Lower lobe of right lung (tissue), 2 donors: ENCODE results near the gene FMN1. TPM values are rescaled to one million over a fixed set of nuclear protein-coding genes. Genes with fewer than 3 reads are reported as not detected.

ENCODE experiments used
- ATAC-seq, 2 donors: fragments of 200-7000 bp; cut with Tn5 transposase; one replicate each; pipeline ENCODE4 v1.9.1; 2020 to 2022; ENCODE audit warnings: mild to moderate bottlenecking in 2 of 2, moderate library complexity in 2 of 2
- DNase-seq: peaks from one replicate; pipeline ENCODE4 v3.0.0-alpha.2; 2020
- H3K27ac ChIP-seq: fragments of 200-600 bp; one replicate; pipeline ENCODE4 v1.8.0; 2022
- H3K27me3 ChIP-seq: fragments of 200-600 bp; one replicate; pipeline ENCODE4 v1.8.0; 2022; ENCODE audit warnings: low read depth
- H3K36me3 ChIP-seq: fragments of 200-600 bp; one replicate; pipeline ENCODE4 v1.8.0; 2022; ENCODE audit warnings: mild to moderate bottlenecking
- H3K4me1 ChIP-seq: fragments of 200-600 bp; one replicate; pipeline ENCODE4 v1.8.0; 2022
- H3K4me3 ChIP-seq: fragments of 200-600 bp; one replicate; pipeline ENCODE4 v1.8.0; 2022; ENCODE audit warnings: mild to moderate bottlenecking
- H3K9me3 ChIP-seq: fragments of 200-600 bp; one replicate; pipeline ENCODE4 v1.8.0; 2022
- intact Hi-C: fragments of 100-400 bp; cut with DNase I; formaldehyde crosslinking; loops from one replicate; pipeline ENCODE4 v1.11.0; 2022
- total RNA-seq: library from RNA; stranded (reverse); fragmentation: NEBNext Ultra II Directional; extraction: Animal tissue kit (Norgen Biotek cat#: 25700); gene quantifications from one replicate; pipeline ENCODE4 v1.2.1, GENCODE V29; 2021
- TF ChIP-seq, protein P1 (sequence below): fragments of 200-600 bp; IDR thresholded peaks from one replicate; pipeline ENCODE4 v1.8.0; 2022; ENCODE audit warnings: antibody characterized with exemption, mild to moderate bottlenecking
- donor health status: DM: no; HTN: yes; CAD: no; lungs with severe emphysema.

Gene FMN1
- total RNA-seq, 1 donor from 2014 or later: 38.8 TPM

DNA sequence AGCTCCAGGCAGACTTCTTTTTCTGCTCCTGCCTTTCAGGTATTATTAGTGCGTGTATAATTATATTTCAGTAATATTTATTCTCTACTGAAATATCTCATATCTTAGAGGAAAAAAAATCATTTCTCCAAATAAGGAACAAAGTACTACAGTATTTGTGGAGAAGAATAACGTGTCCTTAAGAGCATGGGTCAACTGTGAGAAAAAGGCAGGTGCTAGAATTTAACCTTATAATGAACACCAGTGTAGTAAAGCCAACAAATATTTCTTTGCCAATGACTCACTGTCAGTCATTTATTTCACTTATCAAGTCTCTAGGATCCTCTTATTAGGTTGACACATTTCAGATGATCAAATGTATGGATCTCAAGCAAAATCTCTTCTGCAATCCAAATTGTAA, 293.3 kb downstream of the FMN1 start:
- ATAC-seq (no peak), DNase-seq (no peak)
- no peaks in the 10 kb centered on the region for H3K4me1 ChIP-seq

DNA sequence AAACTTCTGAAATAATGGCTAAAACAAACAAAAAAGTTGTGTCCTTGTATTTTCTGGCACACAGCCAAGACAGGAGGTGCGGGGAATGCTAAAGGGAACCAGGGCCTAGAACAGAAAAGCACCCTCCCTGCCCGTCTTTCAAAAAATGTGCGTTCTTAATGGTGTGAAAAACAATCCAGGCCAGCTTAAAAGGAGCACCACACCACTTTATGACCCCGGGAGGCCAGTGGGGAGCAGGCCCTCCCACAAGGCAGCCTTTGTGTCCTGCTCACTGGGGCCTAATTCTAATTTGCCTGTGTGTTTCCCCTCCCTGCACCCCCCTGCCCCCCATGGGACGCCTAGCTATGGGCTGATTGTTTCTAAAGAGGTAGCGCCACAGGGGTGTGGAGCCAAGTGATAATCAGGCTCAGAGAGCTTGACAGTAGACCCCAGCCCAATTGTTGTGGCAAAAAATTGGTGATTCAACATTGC, 295.4 kb downstream of the FMN1 start:
- peaks cover 10% of the 10 kb centered on the region for H3K36me3 ChIP-seq
- ATAC-seq (no peak), DNase-seq (no peak)
- H3K4me3 ChIP-seq: no peak overlapping the region
- no peaks in the 10 kb centered on the region for H3K9me3 ChIP-seq
- no peaks in the 10 kb centered on the region for H3K4me1 ChIP-seq
- intact Hi-C loops: no loop called here
- H3K27me3 ChIP-seq: no peaks in the 10 kb centered on the region
- no peak overlapping the region for H3K27ac ChIP-seq
- TF ChIP-seq, protein P1, sequence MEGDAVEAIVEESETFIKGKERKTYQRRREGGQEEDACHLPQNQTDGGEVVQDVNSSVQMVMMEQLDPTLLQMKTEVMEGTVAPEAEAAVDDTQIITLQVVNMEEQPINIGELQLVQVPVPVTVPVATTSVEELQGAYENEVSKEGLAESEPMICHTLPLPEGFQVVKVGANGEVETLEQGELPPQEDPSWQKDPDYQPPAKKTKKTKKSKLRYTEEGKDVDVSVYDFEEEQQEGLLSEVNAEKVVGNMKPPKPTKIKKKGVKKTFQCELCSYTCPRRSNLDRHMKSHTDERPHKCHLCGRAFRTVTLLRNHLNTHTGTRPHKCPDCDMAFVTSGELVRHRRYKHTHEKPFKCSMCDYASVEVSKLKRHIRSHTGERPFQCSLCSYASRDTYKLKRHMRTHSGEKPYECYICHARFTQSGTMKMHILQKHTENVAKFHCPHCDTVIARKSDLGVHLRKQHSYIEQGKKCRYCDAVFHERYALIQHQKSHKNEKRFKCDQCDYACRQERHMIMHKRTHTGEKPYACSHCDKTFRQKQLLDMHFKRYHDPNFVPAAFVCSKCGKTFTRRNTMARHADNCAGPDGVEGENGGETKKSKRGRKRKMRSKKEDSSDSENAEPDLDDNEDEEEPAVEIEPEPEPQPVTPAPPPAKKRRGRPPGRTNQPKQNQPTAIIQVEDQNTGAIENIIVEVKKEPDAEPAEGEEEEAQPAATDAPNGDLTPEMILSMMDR: no peak

More for the DNA sequence above, 293.3 kb downstream of the FMN1 start:
- Histone ChIP-seq H3K27me3 (no peaks in the 10 kb centered on the region), H3K9me3 (no peaks in the 10 kb centered on the region), H3K36me3 (peaks cover 16% of the 10 kb centered on the region), H3K27ac (no peak overlapping the region), H3K4me3 (no peak overlapping the region)
- TF ChIP-seq, protein P1: no peak
- intact Hi-C loops: no loop called here

DNA sequence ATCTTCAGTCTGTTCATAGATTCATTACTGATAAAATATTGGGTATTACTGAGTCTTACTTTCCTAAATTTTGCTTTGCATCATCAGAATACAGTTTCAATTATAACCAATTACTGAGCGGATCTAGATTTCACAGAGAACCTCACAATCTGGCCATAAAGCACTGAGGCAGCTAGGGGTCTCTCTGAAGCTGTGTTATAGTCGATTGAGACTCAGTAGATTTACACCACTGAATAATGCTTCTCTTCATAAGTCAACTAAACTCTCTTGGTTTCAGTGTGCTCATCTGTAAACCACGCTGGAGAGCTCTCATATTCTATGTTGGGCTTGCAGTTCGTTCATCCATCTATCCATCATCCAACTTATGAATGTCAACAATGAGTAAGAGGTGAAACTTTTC, 296.1 kb downstream of the FMN1 start:
- H3K4me1 ChIP-seq: no peaks in the 10 kb centered on the region
- H3K27ac ChIP-seq: no peak overlapping the region
- no peaks in the 10 kb centered on the region for H3K9me3 ChIP-seq
- H3K4me3 ChIP-seq: no peak overlapping the region
- intact Hi-C loops: no loop called here
- ATAC-seq (no peak), DNase-seq (no peak)
- TF ChIP-seq, protein P1: no peak
- no peaks in the 10 kb centered on the region for H3K27me3 ChIP-seq
- H3K36me3 ChIP-seq: peaks cover 10% of the 10 kb centered on the region

DNA sequence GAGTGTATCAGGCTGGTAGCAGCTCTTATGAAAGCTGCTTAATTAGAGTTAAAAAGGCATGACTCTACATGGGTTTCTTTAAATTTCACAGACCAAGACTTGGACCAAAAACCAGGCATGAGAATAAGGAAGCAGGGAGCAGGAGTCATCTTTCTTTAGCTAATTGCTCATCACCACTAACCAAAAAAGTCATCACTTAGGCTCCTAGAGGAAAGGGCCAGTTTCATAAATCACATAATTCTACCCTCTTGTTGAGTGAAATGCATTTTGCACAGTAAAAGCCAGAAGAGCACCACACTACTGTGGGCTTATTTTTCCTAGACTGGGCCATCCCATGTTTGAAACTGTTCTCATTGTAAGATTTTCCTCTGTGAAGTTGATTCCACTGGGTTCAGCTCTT, 301.1 kb downstream of the FMN1 start:
- Histone ChIP-seq H3K9me3 (no peaks in the 10 kb centered on the region), H3K4me1 (no peaks in the 10 kb centered on the region), H3K36me3 (no peaks in the 10 kb centered on the region), H3K4me3 (no peak overlapping the region), H3K27me3 (no peaks in the 10 kb centered on the region), H3K27ac (no peak overlapping the region)
- intact Hi-C loops: no loop called here
- DNase-seq: no peak
- ATAC-seq: no peak
- TF ChIP-seq, protein P1: no peak

DNA sequence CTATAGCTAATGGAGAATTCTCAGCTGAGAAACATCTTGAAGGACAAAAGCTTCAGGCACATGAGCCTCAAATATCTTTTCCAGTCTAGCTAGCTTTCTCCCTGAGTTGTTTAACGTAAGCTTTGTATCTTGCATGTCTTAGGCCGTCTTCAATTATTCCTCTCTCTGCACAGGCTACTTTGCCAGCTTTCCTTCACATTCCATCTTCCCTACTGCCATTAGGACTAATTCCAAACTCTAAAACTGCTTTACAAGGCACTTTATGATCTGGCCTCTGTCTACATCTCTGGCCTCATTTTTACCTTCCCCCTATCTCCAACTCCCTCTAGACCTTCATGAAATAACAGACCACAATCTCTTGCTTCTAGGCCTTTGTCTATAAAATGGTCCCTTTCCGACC, 305.3 kb downstream of the FMN1 start:
- Histone ChIP-seq H3K9me3 (no peaks in the 10 kb centered on the region), H3K4me1 (no peaks in the 10 kb centered on the region), H3K27me3 (no peaks in the 10 kb centered on the region), H3K27ac (no peak overlapping the region), H3K4me3 (no peak overlapping the region), H3K36me3 (no peaks in the 10 kb centered on the region)
- intact Hi-C loops: no loop called here
- ATAC-seq: no peak
- no peak for DNase-seq
- TF ChIP-seq, protein P1: no peak

DNA sequence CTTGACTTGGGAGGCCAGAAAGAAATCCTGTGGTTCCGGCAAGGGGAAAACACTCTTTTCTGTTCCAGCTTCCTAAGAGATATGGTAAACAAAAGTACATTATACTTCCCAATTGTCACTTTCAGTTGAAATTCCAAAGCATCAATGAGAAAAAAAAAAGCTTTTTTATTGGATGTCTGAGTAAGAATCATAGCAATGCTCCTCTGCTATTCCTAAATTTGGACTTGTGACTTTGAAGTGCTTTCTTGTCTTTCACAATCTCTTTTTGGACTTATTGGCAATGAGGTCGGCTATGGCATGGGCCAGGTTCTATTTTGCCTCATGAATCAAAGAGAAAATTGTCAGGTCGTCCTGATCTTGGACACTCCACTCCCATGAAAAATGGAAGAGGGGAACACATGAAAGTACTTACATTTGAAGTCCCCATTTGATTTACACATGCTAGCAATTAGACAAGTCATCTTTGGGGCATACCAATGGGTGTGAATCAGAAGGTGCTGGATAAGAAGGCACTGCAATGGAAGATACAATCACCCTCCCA, 306.2 kb downstream of the FMN1 start:
- H3K27me3 ChIP-seq: no peaks in the 10 kb centered on the region
- DNase-seq: no peak
- intact Hi-C loops: no loop called here
- H3K36me3 ChIP-seq: no peaks in the 10 kb centered on the region
- no peaks in the 10 kb centered on the region for H3K4me1 ChIP-seq
- no peak for ATAC-seq
- TF ChIP-seq, protein P1: no peak
- H3K9me3 ChIP-seq: no peaks in the 10 kb centered on the region
- H3K27ac ChIP-seq: no peak overlapping the region
- no peak overlapping the region for H3K4me3 ChIP-seq
